Heart left ventricle (tissue), 13 donors: ENCODE results near the gene FOXL2NB.

Experiments
- CTCF ChIP-seq, 12 donors: fragments of 200-600 bp; sonication (generic) in 4 of 12; IDR thresholded peaks; one replicate each; pipeline versions ENCODE4 v1.5.0 to v1.8.0; 2018 to 2022; ENCODE audit warnings: antibody characterized with exemption in 12 of 12, mild to moderate bottlenecking in 5 of 12
- POLR2A ChIP-seq, 2 donors: fragments of 450-650 bp; IDR thresholded peaks; one replicate each; pipeline ENCODE4 v1.6.1; 2017; ENCODE audit warnings: antibody characterized with exemption in 2 of 2, mild to moderate bottlenecking in 2 of 2, moderate library complexity in 2 of 2
- donor health status: ischemic (EF 13 %, LVEDD 7.1; RV severe dilation, severe dysfunction).
- donor health status: DM: no; HTN: yes; CAD: no.
- donor health status: DM: no; HTN: no; CAD: no.
- donor health status: ischemic (EF 25% LVEDD 6.9; RV normal size, moderate dysfunction).
- donor health status: ischemic (EF 25% LVEDD 5.7; RV mildly dilated, moderate dysfunction).
- donor health status: ischemic (EF 35%, LVEDD 5.7; RV mildly dilated, moderate dysfunction).
- donor health status: nonischemic (EF 11% LVEDD 7.7; RV severe dilation, severe dysfunction).
- donor health status: DM: yes; HTN: yes; CAD: no.
- donor health status: PGD.
- donor health status: ischemic (EF 29% LVEDD 5.4; RV normal size, mild dysfunction).
- donor health status: nonischemic (EF 23%, LVEDD 6.1; RV moderate dilation, normal function).

GRCh38 chr3:138940446-138940845 is 6.6 kb upstream of the FOXL2NB start:
- no peak for TF ChIP-seq CTCF (IDR thresholded peaks at IDR 0.05)
- TF ChIP-seq POLR2A (IDR thresholded peaks at IDR 0.05), result no peak
